ENCODE data around the gene DYNLT2.
"Not testable (repeated sequence)": the region's sequence is repeated elsewhere in the genome, so short reads cannot be mapped to it uniquely, and the experiment has no call there.

Gene DYNLT2

GRCh38 chr6:169783401-169783800, 32.0 kb upstream of the DYNLT2 start:
- no peak for DNase-seq

DNA sequence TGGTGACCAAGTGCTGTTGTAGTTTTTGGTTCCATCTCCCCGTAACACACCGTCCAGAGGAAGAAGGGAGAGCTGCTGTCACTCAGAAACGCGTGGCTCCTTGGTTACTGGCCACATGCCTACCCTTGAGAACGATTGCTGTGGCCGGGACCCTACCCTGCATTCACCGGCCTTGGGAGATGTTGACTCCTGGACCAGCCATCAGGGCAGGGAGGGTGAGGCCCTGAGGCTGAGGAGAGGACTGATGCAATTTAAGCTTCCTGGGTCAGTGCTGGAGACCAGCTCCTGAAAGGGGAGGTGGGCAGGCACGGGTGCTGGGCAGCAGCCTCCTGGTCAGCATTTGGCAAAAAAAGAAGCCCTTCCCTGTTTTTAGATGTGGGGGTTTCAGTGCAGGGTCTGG, 31.6 kb upstream of the DYNLT2 start:
- no peak for DNase-seq

DNA sequence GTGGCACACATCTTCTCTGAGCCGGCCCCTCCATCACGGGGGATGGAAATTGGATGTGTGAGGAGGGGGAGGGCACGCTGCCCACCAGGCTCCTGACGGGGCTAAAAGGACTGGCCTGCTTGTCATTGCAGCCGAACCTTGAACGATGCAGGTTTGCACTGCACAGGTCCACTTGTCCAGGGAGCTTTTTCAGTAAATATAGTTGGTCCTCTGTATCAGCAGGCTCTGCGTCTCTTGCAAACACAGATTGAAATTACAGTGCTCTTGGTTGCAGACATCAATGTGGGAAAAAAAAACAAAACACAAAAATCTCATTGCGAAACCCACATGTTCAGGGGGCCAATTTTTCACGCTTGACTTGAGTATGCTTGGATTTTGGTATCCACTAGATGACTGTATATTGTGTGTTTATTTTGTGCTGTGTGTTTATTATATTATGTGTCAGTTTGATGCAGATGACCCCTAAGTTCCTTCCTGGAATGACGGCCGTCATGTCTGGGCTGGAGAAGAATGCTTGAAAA, 29.3 kb upstream of the DYNLT2 start:
- no peak for DNase-seq

- DNase-seq = no peak
Measured at GRCh38 chr6:169779896-169780295, 28.5 kb upstream of the DYNLT2 start.

DNA sequence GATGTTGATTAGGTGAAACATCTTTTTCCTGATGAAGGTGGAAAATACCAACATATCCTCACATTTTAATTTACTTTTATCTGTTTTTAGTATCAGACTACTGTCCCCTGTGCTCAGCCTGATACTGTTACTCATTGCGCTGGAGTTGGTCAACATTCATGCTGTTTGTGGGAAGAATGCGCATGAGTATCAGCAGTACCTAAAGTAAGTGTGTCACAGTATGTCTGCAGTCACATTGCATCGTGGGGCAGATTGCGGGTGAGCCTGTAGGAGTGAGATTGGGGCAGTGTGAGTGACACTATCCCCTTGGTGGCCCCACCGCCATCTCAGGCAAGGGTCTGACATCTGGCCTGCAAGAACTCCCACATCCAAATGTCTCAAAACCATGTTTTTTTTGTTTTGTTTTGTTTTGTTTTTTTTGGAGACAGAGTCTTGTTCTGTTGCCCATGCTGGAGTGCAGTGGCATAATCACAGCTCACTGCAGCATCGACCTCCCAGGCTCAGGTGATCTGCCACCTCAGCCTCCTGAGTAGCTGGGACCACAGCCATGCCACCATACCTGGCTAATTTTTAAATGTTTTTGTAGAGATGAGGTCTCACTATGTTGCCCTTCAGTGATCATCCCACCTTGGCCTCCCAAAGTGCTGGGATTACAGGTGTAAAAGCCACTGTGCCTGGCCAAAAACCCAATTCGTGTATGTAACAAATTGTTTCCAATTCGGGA, 27.9 kb upstream of the DYNLT2 start:
- DNase-seq = no peak

- DNase-seq = no peak
Measured at GRCh38 chr6:169778646-169779045, 27.3 kb upstream of the DYNLT2 start.

- DNase-seq = no peak
Measured at GRCh38 chr6:169777896-169778295, 26.5 kb upstream of the DYNLT2 start.

- no peak for DNase-seq
Measured at GRCh38 chr6:169776379-169776778, 25.0 kb upstream of the DYNLT2 start.

DNA sequence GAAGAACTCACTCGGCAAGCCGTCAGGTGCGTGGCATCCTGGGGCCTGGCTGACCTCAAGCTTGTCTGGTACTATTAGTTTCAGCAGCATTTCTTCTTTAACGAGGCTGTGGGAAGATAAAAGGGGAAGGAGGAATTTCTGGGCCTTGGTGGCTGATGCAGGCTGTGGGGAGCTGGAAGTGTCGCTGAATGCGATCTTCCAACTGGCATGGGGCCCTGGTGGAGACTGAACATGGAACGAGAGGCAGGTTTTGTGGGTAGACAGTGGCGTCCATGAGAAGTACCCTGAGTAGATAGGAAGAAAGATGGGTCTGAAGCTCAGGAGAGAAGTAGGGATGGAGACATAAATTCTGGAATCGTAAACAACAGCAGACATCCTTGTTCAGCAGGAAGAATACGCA, 23.9 kb upstream of the DYNLT2 start:
- no peak for DNase-seq

DNA sequence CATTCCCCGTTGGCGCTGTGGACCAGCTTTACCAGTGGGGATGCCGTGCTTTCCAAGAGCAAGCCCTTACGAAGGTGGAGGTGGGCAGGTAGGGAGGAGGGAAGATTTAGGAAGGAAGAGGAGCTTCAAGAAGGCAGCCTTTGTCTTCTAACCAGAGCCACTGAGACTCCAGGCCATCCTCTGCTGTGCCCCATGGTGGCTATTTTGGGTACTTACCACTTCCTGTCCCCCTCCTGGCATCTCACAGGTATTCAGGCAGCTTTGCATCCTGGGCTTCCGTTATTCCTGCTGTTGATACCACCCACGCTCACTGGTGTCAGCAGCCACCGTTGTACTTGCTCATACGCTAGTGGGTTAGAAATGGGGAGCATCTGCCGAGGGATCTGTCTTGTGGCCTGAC, 23.0 kb upstream of the DYNLT2 start:
- DNase-seq = no peak

GRCh38 chr6:169766921-169767736, 15.8 kb upstream of the DYNLT2 start:
- DNase-seq = no peak

DNA sequence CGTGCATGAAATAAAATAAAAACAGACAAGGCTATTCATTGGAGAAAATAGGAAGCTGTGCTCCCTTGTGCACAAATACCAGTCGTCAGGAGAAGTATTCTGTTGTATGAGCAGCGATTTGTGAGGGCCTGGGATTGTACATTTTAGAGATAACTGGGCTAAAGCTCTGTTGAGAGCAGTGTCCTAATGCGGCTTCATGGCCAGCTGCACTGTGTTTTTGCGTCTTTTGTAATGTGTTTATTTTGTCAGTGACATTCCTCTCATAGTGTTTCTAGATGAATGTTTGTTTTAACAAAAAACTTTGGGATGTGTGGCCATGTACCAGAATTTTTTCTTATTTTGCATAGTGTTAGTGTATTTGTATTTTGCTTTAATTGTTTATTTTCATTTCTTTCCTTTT, 14.9 kb upstream of the DYNLT2 start:
- no peak for DNase-seq

- not testable (repeated sequence) for DNase-seq
Measured at GRCh38 chr6:169765789-169766188, 14.4 kb upstream of the DYNLT2 start.

DNA sequence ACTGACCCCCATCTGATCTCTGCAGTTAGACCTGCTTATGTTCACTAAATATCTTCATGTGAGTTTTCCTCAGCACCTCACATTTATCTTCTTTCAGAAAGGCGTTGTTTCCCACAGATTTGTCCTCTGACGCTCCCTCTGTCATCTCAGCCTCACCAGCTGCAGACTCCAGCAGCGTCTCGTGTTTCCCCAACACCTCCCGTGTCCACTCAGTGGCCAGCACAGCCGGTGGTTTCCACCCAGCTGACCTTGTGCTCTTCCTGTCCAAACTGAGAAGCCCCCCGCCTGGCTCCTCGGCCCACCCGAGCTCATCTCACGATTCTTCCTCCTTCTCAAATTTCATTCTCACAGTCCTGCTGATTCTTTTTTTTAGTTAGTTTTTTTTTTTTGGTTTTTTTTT, 12.5 kb upstream of the DYNLT2 start:
- no peak for DNase-seq

DNA sequence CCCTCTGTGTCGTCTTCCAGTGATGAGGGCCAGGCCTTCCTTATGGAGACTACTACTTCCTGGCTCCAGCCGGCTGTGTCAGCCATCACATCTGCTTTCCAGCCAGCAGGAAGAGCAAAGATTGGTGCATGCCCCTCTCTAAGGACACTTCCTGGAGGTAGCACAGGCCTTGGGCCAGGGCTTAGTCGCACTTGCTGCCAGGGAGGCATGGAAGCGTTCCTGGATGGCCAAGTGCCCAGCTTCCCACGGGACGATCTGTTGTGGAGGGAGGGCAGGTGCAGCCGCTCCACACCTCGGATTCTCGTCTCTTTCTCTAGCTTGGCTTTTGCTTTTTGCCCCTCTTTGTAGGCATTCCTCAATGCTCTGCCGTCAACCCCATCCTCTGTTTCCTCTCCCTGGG, 11.9 kb upstream of the DYNLT2 start:
- no peak for DNase-seq

DNA sequence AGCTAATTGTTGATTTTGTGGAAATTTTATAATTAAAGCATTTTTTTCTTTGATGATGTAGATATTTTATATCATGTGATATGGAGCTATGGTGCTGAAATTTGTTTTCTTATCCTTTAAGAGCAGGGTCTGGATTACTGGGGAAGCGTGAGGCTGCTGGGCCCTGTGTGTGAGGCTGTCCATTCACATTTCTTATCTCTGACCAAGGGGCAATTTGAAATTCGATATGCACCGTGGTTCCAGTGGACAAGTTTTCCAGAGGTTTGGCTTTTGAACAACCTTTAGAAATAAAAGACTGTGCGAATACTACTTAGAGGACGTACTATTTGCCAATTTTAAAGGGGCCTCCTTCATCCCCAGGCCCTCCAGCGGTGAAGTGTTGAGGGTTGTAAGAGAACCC, 3.8 kb upstream of the DYNLT2 start:
- DNase-seq = no peak

DNA sequence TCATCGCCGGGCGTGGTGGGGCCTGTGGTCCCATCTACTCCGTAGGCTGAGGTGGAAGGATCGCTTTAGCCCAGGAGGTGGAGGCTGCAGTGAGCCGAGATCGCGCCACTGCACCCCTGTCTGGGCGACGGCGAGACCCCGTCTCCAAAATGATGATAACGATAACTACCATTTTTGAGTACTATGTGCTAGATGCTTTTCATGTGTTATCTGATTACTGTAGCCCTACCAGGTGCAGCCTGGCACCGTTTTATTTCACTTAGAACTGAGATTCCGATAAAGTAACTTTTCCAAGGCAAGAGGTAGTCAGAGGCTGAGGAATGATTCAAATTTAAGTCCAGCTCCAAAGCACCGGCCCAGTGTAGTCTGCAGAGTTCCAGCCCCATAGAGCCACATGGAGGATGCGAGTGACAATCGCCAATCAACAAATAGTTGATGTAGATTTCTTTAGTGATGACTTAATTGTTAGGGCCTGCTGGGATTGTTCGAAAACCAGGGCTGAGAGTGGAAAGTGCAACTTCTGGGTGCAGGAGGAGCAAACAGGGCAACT, 777 bp upstream of the DYNLT2 start:
- no peak for DNase-seq

- DNase-seq = no peak
Measured at GRCh38 chr6:169746556-169746955, 4.8 kb downstream of the DYNLT2 start.

- DNase-seq = no peak
Measured at GRCh38 chr6:169745405-169745804, 6.0 kb downstream of the DYNLT2 start.

DNA sequence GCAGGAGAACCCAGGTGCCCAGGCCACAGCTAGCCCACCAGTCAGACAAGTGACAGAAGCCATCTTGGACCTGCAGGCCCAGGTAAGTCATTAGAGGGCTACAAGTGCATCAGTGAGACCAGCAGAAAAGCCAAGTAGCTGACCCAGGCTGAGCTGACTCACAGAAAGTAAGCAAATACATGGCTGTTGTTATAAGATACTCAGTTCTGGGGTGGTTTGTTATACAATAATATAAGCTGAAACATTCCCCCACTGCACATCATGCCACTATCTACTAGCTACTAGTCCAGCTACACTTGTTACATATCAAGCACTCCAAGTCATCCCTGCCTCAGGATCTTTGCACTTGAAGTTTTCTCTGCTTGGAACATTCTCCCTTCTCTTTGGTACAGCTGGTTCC, 10.0 kb downstream of the DYNLT2 start:
- no peak for DNase-seq

DNA sequence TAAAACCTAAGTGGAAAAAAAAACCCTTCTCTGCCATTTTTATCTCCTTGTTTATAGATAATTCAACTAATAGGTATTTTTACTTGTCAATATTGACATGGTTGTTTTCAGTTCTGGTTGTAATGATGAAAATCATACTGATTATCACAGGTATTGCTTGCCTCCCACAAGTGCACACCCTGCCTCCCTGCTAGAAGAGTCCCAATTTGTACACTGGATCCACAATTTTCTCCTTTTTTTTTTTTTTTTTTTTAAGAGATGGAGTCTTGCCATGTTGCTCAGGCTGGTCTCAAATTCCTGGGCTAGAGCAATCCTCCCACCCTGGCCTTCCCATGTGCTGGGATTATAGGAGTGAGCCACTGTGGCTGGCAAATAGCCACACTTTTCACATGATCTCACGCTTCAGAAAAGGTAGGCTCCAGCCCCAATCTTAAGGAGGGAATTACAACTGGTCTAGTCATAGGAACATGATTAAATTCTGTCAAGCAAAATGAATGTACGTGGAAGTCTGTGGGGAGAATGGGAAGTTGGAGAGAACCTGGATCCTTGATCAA, 12.3 kb downstream of the DYNLT2 start:
- DNase-seq = no peak

- peak; percentile 57 for DNase-seq
Measured at GRCh38 chr6:169738204-169738975, 13.0 kb downstream of the DYNLT2 start.

DNA sequence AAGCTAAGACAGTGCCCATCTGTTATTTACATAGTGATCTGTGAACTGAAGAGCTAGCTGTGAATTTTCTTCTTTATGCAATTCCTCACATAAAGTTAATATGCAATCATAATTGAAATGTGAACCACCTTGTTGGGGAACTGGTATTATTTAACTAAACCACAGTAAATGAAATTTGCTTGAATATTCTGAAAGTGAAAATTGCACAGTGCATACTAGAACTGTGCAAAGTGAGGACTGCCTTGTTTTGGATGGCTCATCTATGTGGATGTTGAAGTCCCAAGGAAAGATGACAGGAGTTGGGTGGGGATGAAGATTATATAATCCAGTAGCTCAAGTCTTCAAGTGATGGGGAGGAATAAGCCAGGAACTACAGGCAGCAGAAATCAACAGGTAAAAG, 21.4 kb downstream of the DYNLT2 start:
- DNase-seq = no peak

Data from NCI-H345 (cell line).